Mesenchymal stem cell (in vitro differentiated cells and primary cell): Measurements from ENCODE around the gene LDLRAD3.

Experiments used
- DNase-seq: peaks from one replicate; pipeline ENCODE4 v3.0.0-alpha.2; 2013
- H2AFZ ChIP-seq: one replicate; pipeline ENCODE4 v1.6.1; 2013; ENCODE audit warnings: low read depth, mild to moderate bottlenecking, control low read depth, inconsistent platforms, low read length, moderate library complexity
- H2AK5ac ChIP-seq: 2 replicates; pipeline ENCODE4 v1.6.1; 2013; ENCODE audit warnings: low read length, moderate library complexity, mild to moderate bottlenecking, inconsistent platforms; ENCODE audit not compliant: severe bottlenecking
- H2BK120ac ChIP-seq: one replicate; pipeline ENCODE4 v1.6.1; 2013; ENCODE audit warnings: low read depth, mild to moderate bottlenecking, inconsistent platforms, low read length, moderate library complexity
- H2BK12ac ChIP-seq, 2 experiments: one replicate each; pipeline ENCODE4 v1.6.1; 2013; ENCODE audit warnings: inconsistent platforms in 2 of 2, low read length in 2 of 2, mild to moderate bottlenecking in 2 of 2, moderate library complexity in 2 of 2, control low read depth in 1 of 2
- H2BK15ac ChIP-seq: one replicate; pipeline ENCODE4 v1.6.1; 2013; ENCODE audit warnings: mild to moderate bottlenecking, low read depth, inconsistent platforms; ENCODE audit not compliant: poor library complexity, severe bottlenecking
- H2BK5ac ChIP-seq: 2 replicates; pipeline ENCODE4 v1.6.1; 2013; ENCODE audit warnings: low read depth, mild to moderate bottlenecking, low read length, control low read depth, inconsistent platforms; ENCODE audit not compliant: poor library complexity, severe bottlenecking
- H3K14ac ChIP-seq, 2 experiments: one replicate each; pipeline ENCODE4 v1.6.1; 2013; ENCODE audit warnings: inconsistent platforms in 2 of 2, low read length in 2 of 2, control low read depth in 1 of 2, mild to moderate bottlenecking in 1 of 2, moderate library complexity in 1 of 2
- H3K18ac ChIP-seq, 2 experiments: one replicate each; pipeline ENCODE4 v1.6.1; 2013; ENCODE audit warnings: inconsistent platforms in 2 of 2, low read length in 2 of 2, control low read depth in 1 of 2, low read depth in 1 of 2, mild to moderate bottlenecking in 1 of 2
- H3K23ac ChIP-seq, 2 experiments: one replicate each; pipeline ENCODE4 v1.6.1; 2013; ENCODE audit warnings: inconsistent platforms in 2 of 2, low read length in 2 of 2, mild to moderate bottlenecking in 2 of 2, moderate library complexity in 2 of 2, control low read depth in 1 of 2
- H3K27ac ChIP-seq: 2 replicates; pipeline ENCODE4 v1.5.1; 2013; ENCODE audit warnings: mild to moderate bottlenecking, moderate library complexity, low read length, control low read depth, inconsistent platforms; ENCODE audit not compliant: poor library complexity, severe bottlenecking
- H3K27me3 ChIP-seq, 2 experiments: 2 replicates each; pipeline versions ENCODE4 v1.6.1 to v1.7.0; 2013; ENCODE audit warnings: low read length in 2 of 2, mild to moderate bottlenecking in 2 of 2, moderate library complexity in 2 of 2, control low read depth in 1 of 2, inconsistent platforms in 1 of 2; ENCODE audit not compliant: control insufficient read depth in 1 of 2, insufficient read depth in 1 of 2
- H3K36me3 ChIP-seq, 2 experiments: 2 replicates each; pipeline versions ENCODE4 v1.6.1 to v1.7.0; 2013; ENCODE audit warnings: low read length in 2 of 2, control low read depth in 1 of 2, inconsistent platforms in 1 of 2, low read depth in 1 of 2, mild to moderate bottlenecking in 1 of 2; ENCODE audit not compliant: insufficient read depth in 2 of 2, control insufficient read depth in 1 of 2
- H3K4ac ChIP-seq, 2 experiments: one replicate each; pipeline ENCODE4 v1.6.1; 2013; ENCODE audit warnings: inconsistent platforms in 2 of 2, low read length in 2 of 2, mild to moderate bottlenecking in 2 of 2, moderate library complexity in 2 of 2, control low read depth in 1 of 2, low read depth in 1 of 2
- H3K4me1 ChIP-seq: 2 replicates; pipeline ENCODE4 v1.6.1; 2013; ENCODE audit warnings: low read depth, low read length, control low read depth; ENCODE audit not compliant: control insufficient read depth, insufficient read depth
- H3K4me2 ChIP-seq: 2 replicates; pipeline ENCODE4 v1.6.1; 2013; ENCODE audit warnings: low read length, mild to moderate bottlenecking, inconsistent platforms; ENCODE audit not compliant: poor library complexity, severe bottlenecking
- H3K4me3 ChIP-seq, 2 experiments: 2 replicates each; pipeline versions ENCODE4 v1.5.1 to v1.7.0; 2013; ENCODE audit warnings: low read length in 2 of 2, mild to moderate bottlenecking in 2 of 2, control low read depth in 1 of 2, low read depth in 1 of 2; ENCODE audit not compliant: insufficient read depth in 1 of 2
- H3K79me1 ChIP-seq: replicated peaks from 2 replicates; pipeline ENCODE4 v1.6.1; 2013; ENCODE audit warnings: mild to moderate bottlenecking, control low read depth, low read length, inconsistent platforms; ENCODE audit not compliant: poor library complexity, severe bottlenecking
- H3K9ac ChIP-seq: 2 replicates; pipeline ENCODE4 v1.7.0; 2013; ENCODE audit warnings: mild to moderate bottlenecking, low read length, moderate library complexity
- H3K9me3 ChIP-seq: 2 replicates; pipeline ENCODE4 v1.7.0; 2013; ENCODE audit warnings: mild to moderate bottlenecking, low read length; ENCODE audit not compliant: control insufficient read depth
- H4K8ac ChIP-seq: one replicate; pipeline ENCODE4 v1.6.1; 2013; ENCODE audit warnings: inconsistent platforms, mild to moderate bottlenecking, low read length, moderate library complexity
- H4K91ac ChIP-seq: one replicate; pipeline ENCODE4 v1.6.1; 2013; ENCODE audit warnings: mild to moderate bottlenecking, low read length, inconsistent platforms
- WGBS: methylation state at CpG from one replicate; pipeline ENCODE4 v1.1.7; 2013; ENCODE audit warnings: mixed read lengths; 5-methylcytosine and 5-hydroxymethylcytosine counted together

The LDLRAD3 gene

GRCh38 chr11:36000616-36001190, 56.8 kb downstream of the LDLRAD3 start:
- no peaks in the 10 kb centered on the region for H3K9me3 ChIP-seq
- H3K23ac ChIP-seq: no peak overlapping the region
- no peak overlapping the region for H2AFZ ChIP-seq
- no peaks in the 10 kb centered on the region for H3K27me3 ChIP-seq
- H4K91ac ChIP-seq: no peak overlapping the region
- H3K4me2 ChIP-seq: no peak overlapping the region
- no peak overlapping the region for H2BK12ac ChIP-seq
- H2BK120ac ChIP-seq: no peak overlapping the region
- H3K27ac ChIP-seq: no peak overlapping the region
- no peak overlapping the region for H3K9ac ChIP-seq
- H3K4ac ChIP-seq: no peak overlapping the region
- H3K18ac ChIP-seq: no peak overlapping the region
- H3K4me3 ChIP-seq: no peak overlapping the region
- H3K4me1 ChIP-seq: peaks cover 2% of the 10 kb centered on the region
- no peak for DNase-seq
- no peak overlapping the region for H2BK5ac ChIP-seq
- 90% methylated on average over 6 of the region's 6 CpGs for WGBS
- no peak overlapping the region for H4K8ac ChIP-seq
- H2BK15ac ChIP-seq: no peak overlapping the region
- H3K79me1 ChIP-seq: peaks cover 28% of the 10 kb centered on the region
- H3K14ac ChIP-seq: no peak overlapping the region
- peaks cover 0 to 6% of the 10 kb centered on the region in 2 experiments for H3K36me3 ChIP-seq
- no peak overlapping the region for H2AK5ac ChIP-seq

DNA sequence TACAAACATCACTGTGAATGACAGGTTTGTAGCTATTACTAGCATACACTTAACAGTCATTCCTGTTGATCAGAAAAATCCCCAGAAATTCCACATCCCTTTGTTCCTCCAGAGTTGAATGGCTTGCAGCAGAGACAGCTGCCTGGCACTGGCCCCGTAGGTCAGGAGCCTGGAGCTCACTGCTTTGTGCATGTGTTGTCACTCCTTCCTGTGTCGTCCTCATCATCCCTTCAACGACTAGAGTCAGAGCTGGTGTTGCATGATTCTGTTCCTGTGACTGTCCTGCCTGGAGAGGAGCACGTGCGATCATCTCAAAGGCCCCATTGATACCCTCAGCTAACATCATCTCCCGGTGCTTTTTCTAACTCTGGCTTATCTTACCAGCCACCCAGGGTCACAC, 58.3 kb downstream of the LDLRAD3 start:
- no peak overlapping the region for H2BK5ac ChIP-seq
- H3K9me3 ChIP-seq: no peaks in the 10 kb centered on the region
- no peak overlapping the region for H3K4me3 ChIP-seq
- no peak overlapping the region for H4K91ac ChIP-seq
- no peak overlapping the region for H2BK15ac ChIP-seq
- no peak overlapping the region for H2BK120ac ChIP-seq
- no peak overlapping the region for H2AFZ ChIP-seq
- peak overlapping the region in 1 of 2 experiments; percentile 37 for H3K4ac ChIP-seq
- H3K18ac ChIP-seq: peak overlapping the region in 1 of 2 experiments; percentile 76
- no peak overlapping the region for H2AK5ac ChIP-seq
- no peak overlapping the region for H3K9ac ChIP-seq
- WGBS: 81% methylated on average over 6 of the region's 6 CpGs
- peaks cover 3% of the 10 kb centered on the region for H3K4me1 ChIP-seq
- no peak overlapping the region for H3K14ac ChIP-seq
- H3K4me2 ChIP-seq: no peak overlapping the region
- H3K79me1 ChIP-seq: peaks cover 36% of the 10 kb centered on the region
- H3K23ac ChIP-seq: no peak overlapping the region
- H3K27me3 ChIP-seq: no peaks in the 10 kb centered on the region
- no peak overlapping the region for H3K27ac ChIP-seq
- no peak for DNase-seq
- peak overlapping the region; percentile 43 for H4K8ac ChIP-seq
- peaks cover 0 to 6% of the 10 kb centered on the region in 2 experiments for H3K36me3 ChIP-seq
- H2BK12ac ChIP-seq: no peak overlapping the region

DNA sequence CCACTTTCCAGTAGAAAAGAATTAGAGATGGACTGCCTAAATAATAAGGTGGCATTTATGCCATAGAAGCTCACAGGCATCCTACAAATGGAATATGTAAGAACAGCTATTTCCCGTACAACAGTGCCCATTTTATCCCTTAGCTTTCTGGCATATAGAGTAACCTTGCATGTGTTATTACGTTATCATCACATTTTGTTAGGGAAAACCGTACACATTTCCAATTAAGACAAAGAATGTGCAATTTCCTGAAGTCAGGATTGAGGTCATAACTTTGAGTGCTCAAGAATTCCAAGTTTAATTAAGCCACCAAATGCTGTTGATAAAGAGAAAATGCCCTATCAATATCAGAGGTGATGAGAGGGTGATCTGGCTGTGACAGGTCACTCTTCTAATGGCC, 58.9 kb downstream of the LDLRAD3 start:
- no peak overlapping the region for H2BK15ac ChIP-seq

GRCh38 chr11:36006556-36006955, 62.7 kb downstream of the LDLRAD3 start:
- no peak overlapping the region for H3K27ac ChIP-seq
- no peaks in the 10 kb centered on the region for H3K9me3 ChIP-seq
- no peak overlapping the region for H3K4ac ChIP-seq
- no peak overlapping the region for H3K9ac ChIP-seq
- H2BK15ac ChIP-seq: no peak overlapping the region
- 89% methylated on average over 3 of the region's 3 CpGs for WGBS
- H2BK120ac ChIP-seq: no peak overlapping the region
- H2AK5ac ChIP-seq: no peak overlapping the region
- peaks cover 32% of the 10 kb centered on the region for H3K79me1 ChIP-seq
- H3K4me1 ChIP-seq: peaks cover 5% of the 10 kb centered on the region
- no peak overlapping the region for H3K18ac ChIP-seq
- H4K8ac ChIP-seq: no peak overlapping the region
- H2AFZ ChIP-seq: no peak overlapping the region
- DNase-seq: no peak
- H2BK5ac ChIP-seq: no peak overlapping the region
- peak overlapping the region in 1 of 2 experiments; percentile 13 for H3K14ac ChIP-seq
- no peak overlapping the region for H3K23ac ChIP-seq
- H3K4me2 ChIP-seq: no peak overlapping the region
- H3K4me3 ChIP-seq: no peak overlapping the region
- no peak overlapping the region for H4K91ac ChIP-seq
- H3K36me3 ChIP-seq: peaks cover 0 to 3% of the 10 kb centered on the region in 2 experiments
- no peak overlapping the region for H2BK12ac ChIP-seq
- H3K27me3 ChIP-seq: no peaks in the 10 kb centered on the region

More for the DNA sequence above, 58.9 kb downstream of the LDLRAD3 start:
- peaks cover 37% of the 10 kb centered on the region for H3K79me1 ChIP-seq
- H3K4me3 ChIP-seq: no peak overlapping the region
- H3K4me1 ChIP-seq: peaks cover 3% of the 10 kb centered on the region
- H3K18ac ChIP-seq: no peak overlapping the region
- no peaks in the 10 kb centered on the region for H3K27me3 ChIP-seq
- H3K27ac ChIP-seq: no peak overlapping the region
- no peak overlapping the region for H3K23ac ChIP-seq
- H2BK5ac ChIP-seq: no peak overlapping the region
- no peak overlapping the region for H3K4ac ChIP-seq
- no peak overlapping the region for H4K8ac ChIP-seq
- no peak overlapping the region for H2BK12ac ChIP-seq
- no peak overlapping the region for H4K91ac ChIP-seq
- no peak overlapping the region for H3K14ac ChIP-seq
- no peak overlapping the region for H2AFZ ChIP-seq
- H2AK5ac ChIP-seq: no peak overlapping the region
- H2BK120ac ChIP-seq: no peak overlapping the region
- 83% methylated on average over 3 of the region's 3 CpGs for WGBS
- H3K9me3 ChIP-seq: no peaks in the 10 kb centered on the region
- no peak overlapping the region for H3K4me2 ChIP-seq
- H3K9ac ChIP-seq: no peak overlapping the region
- DNase-seq: no peak
- peaks cover 0 to 3% of the 10 kb centered on the region in 2 experiments for H3K36me3 ChIP-seq
